Left hindlimb (tissue), 1 donor: ENCODE data around the gene CISD2.
"Not testable (repeated sequence)": the region's sequence is repeated elsewhere in the genome, so short reads cannot be mapped to it uniquely, and the experiment has no call there.

Experiments used
- DNase-seq: peaks from one replicate; pipeline ENCODE4 v3.0.0-alpha.2; 2018

Gene CISD2

GRCh38 chr4:102858828-102859464, 9.8 kb upstream of the CISD2 start:
- DNase-seq = no peak

- no peak for DNase-seq
These were observed 8.0 kb upstream of the CISD2 start for GRCh38 chr4:102860611-102861324.

GRCh38 chr4:102862016-102862415, 6.8 kb upstream of the CISD2 start:
- DNase-seq = no peak

- no peak for DNase-seq
These were observed 6.0 kb upstream of the CISD2 start for GRCh38 chr4:102862747-102863146.

- not testable (repeated sequence) for DNase-seq
These were observed 3.5 kb upstream of the CISD2 start for GRCh38 chr4:102865327-102865726.

- no peak for DNase-seq
These were observed 1.3 kb upstream of the CISD2 start for GRCh38 chr4:102867278-102868152.

GRCh38 chr4:102868153-102868780, 525 bp upstream of the CISD2 start:
- peak; percentile 39 for DNase-seq

- DNase-seq = no peak
These were observed 891 bp downstream of the CISD2 start for GRCh38 chr4:102869569-102870197.

GRCh38 chr4:102871772-102872171, 3.0 kb downstream of the CISD2 start:
- DNase-seq = no peak

- not testable (repeated sequence) for DNase-seq
These were observed 8.8 kb downstream of the CISD2 start for GRCh38 chr4:102877477-102878106.

GRCh38 chr4:102878349-102878748, 9.6 kb downstream of the CISD2 start:
- DNase-seq = not testable (repeated sequence)

GRCh38 chr4:102878901-102879300, 10.1 kb downstream of the CISD2 start:
- DNase-seq = no peak

GRCh38 chr4:102881343-102881742, 12.6 kb downstream of the CISD2 start:
- DNase-seq = no peak

GRCh38 chr4:102883278-102883677, 14.5 kb downstream of the CISD2 start:
- no peak for DNase-seq

GRCh38 chr4:102888570-102888969, 19.8 kb downstream of the CISD2 start:
- not testable (repeated sequence) for DNase-seq

GRCh38 chr4:102889866-102890265, 21.1 kb downstream of the CISD2 start:
- DNase-seq = not testable (repeated sequence)

- not testable (repeated sequence) for DNase-seq
These were observed 27.8 kb downstream of the CISD2 start for GRCh38 chr4:102896547-102896946.

- DNase-seq = not testable (repeated sequence)
These were observed 28.8 kb downstream of the CISD2 start for GRCh38 chr4:102897610-102898009.

GRCh38 chr4:102901804-102902203, 33.0 kb downstream of the CISD2 start:
- DNase-seq = no peak

GRCh38 chr4:102918859-102919258, 50.1 kb downstream of the CISD2 start:
- no peak for DNase-seq

GRCh38 chr4:102919697-102920096, 50.9 kb downstream of the CISD2 start:
- DNase-seq = not testable (repeated sequence)

- no peak for DNase-seq
These were observed 66.9 kb downstream of the CISD2 start for GRCh38 chr4:102935716-102936115.
